Measurements from ENCODE around the gene EPS8.

- TF ChIP-seq GATA3 (IDR thresholded peaks at IDR 0.05; ENCODE audit: low read depth, low read length): no peak
- TF ChIP-seq GATA2 (IDR thresholded peaks at IDR 0.05; ENCODE audit: low read depth, low read length): no peak
Observed at GRCh38 chr12:15778126-15778525, 11.1 kb downstream of the EPS8 start.

Data from SH-SY5Y (cell line).